Upper lobe of left lung (tissue), 6 donors: ENCODE data around the gene ATXN7L1. TPM values are rescaled to one million over a fixed set of nuclear protein-coding genes. Genes with fewer than 3 reads are reported as not detected.

ENCODE experiments used
- ATAC-seq, 2 donors: fragments of 200-7000 bp; cut with Tn5 transposase; one replicate each; pipeline ENCODE4 v1.9.1; 2022; ENCODE audit warnings: mild to moderate bottlenecking in 2 of 2, moderate library complexity in 2 of 2; ENCODE audit not compliant: low FRiP score in 2 of 2
- DNase-seq, 2 donors: peaks; one replicate each; pipeline ENCODE4 v3.0.0-alpha.2; 2019 to 2020
- H3K27ac ChIP-seq, 4 donors: fragments of 200-600 bp; sonication (generic); one replicate each; pipeline ENCODE4 v1.5.1; 2016 to 2019
- H3K27me3 ChIP-seq, 4 donors: fragments of 200-600 bp; sonication (generic); one replicate each; pipeline ENCODE4 v1.5.1; 2017 to 2019
- H3K36me3 ChIP-seq, 4 donors: fragments of 200-600 bp; sonication (generic); one replicate each; pipeline ENCODE4 v1.5.1; 2016 to 2019
- H3K4me1 ChIP-seq, 4 donors: fragments of 200-600 bp; sonication (generic); one replicate each; pipeline ENCODE4 v1.5.1; 2018 to 2019
- H3K4me3 ChIP-seq, 4 donors: fragments of 200-600 bp; sonication (generic); one replicate each; pipeline ENCODE4 v1.5.1; 2017 to 2019; ENCODE audit warnings: mild to moderate bottlenecking in 2 of 4, moderate library complexity in 1 of 4
- H3K9me3 ChIP-seq, 4 donors: fragments of 200-600 bp; sonication (generic); one replicate each; pipeline ENCODE4 v1.5.1; 2018 to 2019
- CTCF ChIP-seq, 6 experiments: fragments of 450-650 bp in 4 of 6; fragments of 200-600 bp in 2 of 6; sonication (generic) in 2 of 6; IDR thresholded peaks; one replicate each; pipeline ENCODE4 v1.5.1; 2016 to 2019; ENCODE audit warnings: antibody characterized with exemption in 6 of 6
- EP300 ChIP-seq, 4 donors: sonication (generic); formaldehyde crosslinking; IDR thresholded peaks; one replicate each; pipeline ENCODE4 v1.5.1; 2017; ENCODE audit warnings: antibody characterized with exemption in 4 of 4, control low read depth in 2 of 4
- POLR2A ChIP-seq, 4 donors: fragments of 450-650 bp; IDR thresholded peaks; one replicate each; pipeline ENCODE4 v1.5.1; 2016 to 2017; ENCODE audit warnings: antibody characterized with exemption in 4 of 4, mild to moderate bottlenecking in 2 of 4
- POLR2AphosphoS5 ChIP-seq, 2 donors: sonication (generic); formaldehyde crosslinking; IDR thresholded peaks; one replicate each; pipeline ENCODE4 v1.5.1; 2017; ENCODE audit warnings: antibody characterized with exemption in 2 of 2
- WGBS, 2 donors: methylation state at CpG; one replicate each; pipeline ENCODE4 v1.1.5; 2017 to 2018; 5-methylcytosine and 5-hydroxymethylcytosine counted together
- total RNA-seq, 6 donors: library from RNA; depleted of rRNA in 4 of 6; stranded (reverse); fragments of >200 nt in 4 of 6; gene quantifications; one replicate each; pipeline versions ENCODE4 v1.1.0 to v1.2.1, GENCODE V29; 2016 to 2021
- donor health status: DM: no; HTN: no; CAD: no; lungs with moderate emphysema.
- donor health status: DM: no; HTN: yes; CAD: no; lungs with severe emphysema.

Gene ATXN7L1
- total RNA-seq, 6 donors from 2014 or later, result 7.1 to 43.0 (median 13.4) TPM

GRCh38 chr7:105830405-105831301 lies 45.7 kb downstream of the ATXN7L1 start:
- TF ChIP-seq CTCF (IDR thresholded peaks at IDR 0.05), result no peak
- TF ChIP-seq POLR2A (IDR thresholded peaks at IDR 0.05), result no peak
- no peak for TF ChIP-seq POLR2AphosphoS5 (IDR thresholded peaks at IDR 0.05)
- no peak for TF ChIP-seq EP300 (IDR thresholded peaks at IDR 0.05)
- no peaks in the 10 kb centered on the region for H3K9me3 ChIP-seq
- DNase-seq (no peak), ATAC-seq (peak; percentile 52 to 69)
- no peaks in the 10 kb centered on the region for H3K36me3 ChIP-seq
- H3K4me3 ChIP-seq, result no peak overlapping the region
- WGBS, 2 donors, result 62 to 71% methylated on average over 6 of the region's 6 CpGs
- H3K4me1 ChIP-seq, result peaks cover 0 to 26% (median 21%) of the 10 kb centered on the region in 4 donors
- H3K27ac ChIP-seq, result peak overlapping the region in 1 of 4 donors; percentile 61
- H3K27me3 ChIP-seq, result no peaks in the 10 kb centered on the region

GRCh38 chr7:105829681-105830322 lies 46.6 kb downstream of the ATXN7L1 start:
- peak overlapping the region in 1 of 4 donors; percentile 61 for H3K27ac ChIP-seq
- H3K4me1 ChIP-seq, result peaks cover 0 to 28% (median 21%) of the 10 kb centered on the region in 4 donors
- no peaks in the 10 kb centered on the region for H3K36me3 ChIP-seq
- no peak for TF ChIP-seq EP300 (IDR thresholded peaks at IDR 0.05)
- TF ChIP-seq POLR2A (IDR thresholded peaks at IDR 0.05), result no peak
- no peak for TF ChIP-seq POLR2AphosphoS5 (IDR thresholded peaks at IDR 0.05)
- no peak for TF ChIP-seq CTCF (IDR thresholded peaks at IDR 0.05)
- no peak overlapping the region for H3K4me3 ChIP-seq
- H3K27me3 ChIP-seq, result no peaks in the 10 kb centered on the region
- WGBS, 2 donors, result 68 to 82% methylated on average over 5 of the region's 5 CpGs
- no peak for DNase-seq
- H3K9me3 ChIP-seq, result no peaks in the 10 kb centered on the region
- no peak for ATAC-seq

GRCh38 chr7:105828141-105828540 lies 48.3 kb downstream of the ATXN7L1 start:
- TF ChIP-seq POLR2A (IDR thresholded peaks at IDR 0.05) (no peak), POLR2AphosphoS5 (IDR thresholded peaks at IDR 0.05) (no peak), CTCF (IDR thresholded peaks at IDR 0.05) (no peak), EP300 (IDR thresholded peaks at IDR 0.05) (no peak)
- peaks cover 0 to 28% (median 21%) of the 10 kb centered on the region in 4 donors for H3K4me1 ChIP-seq
- DNase-seq, result no peak
- H3K27me3 ChIP-seq, result no peaks in the 10 kb centered on the region
- no peak overlapping the region for H3K27ac ChIP-seq
- H3K9me3 ChIP-seq, result no peaks in the 10 kb centered on the region
- ATAC-seq, result no peak
- H3K36me3 ChIP-seq, result no peaks in the 10 kb centered on the region
- H3K4me3 ChIP-seq, result no peak overlapping the region
- 93 to 94% methylated on average over 2 of the region's 2 CpGs for WGBS, 2 donors

- H3K27me3 ChIP-seq, result no peaks in the 10 kb centered on the region
- no peak overlapping the region for H3K4me3 ChIP-seq
- WGBS, 2 donors, result 91 to 95% methylated on average over 7 of the region's 7 CpGs
- no peak for ATAC-seq
- H3K36me3 ChIP-seq, result no peaks in the 10 kb centered on the region
- H3K27ac ChIP-seq, result no peak overlapping the region
- no peak for DNase-seq
- H3K4me1 ChIP-seq, result peaks cover 0 to 28% (median 21%) of the 10 kb centered on the region in 4 donors
- H3K9me3 ChIP-seq, result no peaks in the 10 kb centered on the region
- no peak for TF ChIP-seq POLR2AphosphoS5 (IDR thresholded peaks at IDR 0.05)
- TF ChIP-seq CTCF (IDR thresholded peaks at IDR 0.05), result no peak
- no peak for TF ChIP-seq EP300 (IDR thresholded peaks at IDR 0.05)
- no peak for TF ChIP-seq POLR2A (IDR thresholded peaks at IDR 0.05)
Measured at GRCh38 chr7:105827151-105827875, 49.1 kb downstream of the ATXN7L1 start.
